Upper lobe of right lung (tissue), 1 donor: ENCODE measurements around the gene CALD1. TPM values are rescaled to one million over a fixed set of nuclear protein-coding genes. Genes with fewer than 3 reads are reported as not detected.

Experiments
- ATAC-seq: fragments of 200-7000 bp; cut with Tn5 transposase; one replicate; pipeline ENCODE4 v1.9.1; 2020; ENCODE audit warnings: mild to moderate bottlenecking, moderate library complexity
- DNase-seq: peaks from one replicate; pipeline ENCODE4 v3.0.0-alpha.2; 2020
- H3K27ac ChIP-seq: fragments of 200-600 bp; one replicate; pipeline ENCODE4 v1.8.0; 2022
- H3K27me3 ChIP-seq: fragments of 200-600 bp; one replicate; pipeline ENCODE4 v1.8.0; 2022; ENCODE audit warnings: mild to moderate bottlenecking
- H3K36me3 ChIP-seq: fragments of 200-600 bp; one replicate; pipeline ENCODE4 v1.8.0; 2022
- H3K4me1 ChIP-seq: fragments of 200-600 bp; one replicate; pipeline ENCODE4 v1.8.0; 2022
- H3K4me3 ChIP-seq: fragments of 200-600 bp; one replicate; pipeline ENCODE4 v1.8.0; 2022; ENCODE audit warnings: mild to moderate bottlenecking
- H3K9me3 ChIP-seq: fragments of 200-600 bp; one replicate; pipeline ENCODE4 v1.8.0; 2022
- intact Hi-C: fragments of 100-400 bp; cut with DNase I; formaldehyde crosslinking; loops from one replicate; pipeline ENCODE4 v1.11.0; 2022
- total RNA-seq: library from RNA; stranded (reverse); fragmentation: NEBNext Ultra II Directional; extraction: Animal tissue kit (Norgen Biotek cat#: 25700); gene quantifications from one replicate; pipeline ENCODE4 v1.2.1, GENCODE V29; 2021
- TF ChIP-seq, protein P1 (sequence below): fragments of 200-600 bp; IDR thresholded peaks from one replicate; pipeline ENCODE4 v1.8.0; 2022; ENCODE audit warnings: antibody characterized with exemption
- donor health status: DM: no; HTN: yes; CAD: no; lungs with severe emphysema.

The CALD1 gene
- total RNA-seq, 1 donor from 2014 or later, result 213 TPM

DNA sequence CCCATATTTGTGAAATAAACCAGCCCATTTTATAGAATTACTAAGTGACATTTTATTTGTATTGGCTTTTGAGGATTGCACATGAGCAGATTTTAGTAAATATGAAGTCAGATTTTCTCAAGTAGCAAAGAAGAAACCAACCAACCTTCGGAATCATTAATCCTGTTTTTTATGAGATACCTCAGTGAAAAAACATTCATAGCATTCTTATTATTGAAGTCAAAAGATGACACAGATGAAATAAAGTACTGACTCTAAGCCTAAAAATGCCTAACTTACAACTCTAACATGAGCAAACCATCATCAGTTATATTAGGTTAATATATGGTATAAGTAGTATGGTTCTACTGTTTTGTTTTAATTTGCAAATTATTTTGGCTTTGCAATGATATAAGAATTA, 147.0 kb downstream of the CALD1 start:
- DNase-seq, result no peak
- intact Hi-C loops, result no loop called here
- no peaks in the 10 kb centered on the region for H3K36me3 ChIP-seq
- H3K4me1 ChIP-seq, result no peaks in the 10 kb centered on the region
- no peak overlapping the region for H3K27ac ChIP-seq
- TF ChIP-seq, protein P1, sequence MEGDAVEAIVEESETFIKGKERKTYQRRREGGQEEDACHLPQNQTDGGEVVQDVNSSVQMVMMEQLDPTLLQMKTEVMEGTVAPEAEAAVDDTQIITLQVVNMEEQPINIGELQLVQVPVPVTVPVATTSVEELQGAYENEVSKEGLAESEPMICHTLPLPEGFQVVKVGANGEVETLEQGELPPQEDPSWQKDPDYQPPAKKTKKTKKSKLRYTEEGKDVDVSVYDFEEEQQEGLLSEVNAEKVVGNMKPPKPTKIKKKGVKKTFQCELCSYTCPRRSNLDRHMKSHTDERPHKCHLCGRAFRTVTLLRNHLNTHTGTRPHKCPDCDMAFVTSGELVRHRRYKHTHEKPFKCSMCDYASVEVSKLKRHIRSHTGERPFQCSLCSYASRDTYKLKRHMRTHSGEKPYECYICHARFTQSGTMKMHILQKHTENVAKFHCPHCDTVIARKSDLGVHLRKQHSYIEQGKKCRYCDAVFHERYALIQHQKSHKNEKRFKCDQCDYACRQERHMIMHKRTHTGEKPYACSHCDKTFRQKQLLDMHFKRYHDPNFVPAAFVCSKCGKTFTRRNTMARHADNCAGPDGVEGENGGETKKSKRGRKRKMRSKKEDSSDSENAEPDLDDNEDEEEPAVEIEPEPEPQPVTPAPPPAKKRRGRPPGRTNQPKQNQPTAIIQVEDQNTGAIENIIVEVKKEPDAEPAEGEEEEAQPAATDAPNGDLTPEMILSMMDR, result no peak
- H3K4me3 ChIP-seq, result no peak overlapping the region
- no peak for ATAC-seq
- H3K9me3 ChIP-seq, result no peaks in the 10 kb centered on the region
- H3K27me3 ChIP-seq, result no peaks in the 10 kb centered on the region

DNA sequence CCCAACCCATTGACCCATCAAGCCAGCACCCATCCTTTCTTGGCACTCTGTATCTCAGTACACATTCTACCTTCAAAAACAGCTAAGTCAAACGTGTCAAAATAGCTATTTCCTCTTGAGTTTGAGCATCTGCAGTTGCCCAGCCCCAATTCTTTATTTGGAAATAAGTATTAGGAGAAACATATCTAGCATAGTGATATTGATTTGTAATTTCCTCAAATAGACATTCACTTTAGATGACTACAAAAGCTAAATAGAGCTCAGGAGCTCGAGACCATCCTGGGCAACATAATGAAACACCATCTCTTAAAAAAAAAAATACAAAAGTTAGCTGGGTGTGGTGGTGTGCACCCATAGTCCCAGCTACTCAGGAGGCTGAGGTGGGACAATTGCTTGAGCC, 147.6 kb downstream of the CALD1 start:
- ATAC-seq, result no peak
- Histone ChIP-seq H3K4me1 (no peaks in the 10 kb centered on the region), H3K4me3 (no peak overlapping the region), H3K36me3 (no peaks in the 10 kb centered on the region), H3K27me3 (no peaks in the 10 kb centered on the region), H3K27ac (no peak overlapping the region), H3K9me3 (no peaks in the 10 kb centered on the region)
- TF ChIP-seq, protein P1, result no peak
- intact Hi-C loops, result no loop called here
- DNase-seq, result no peak

DNA sequence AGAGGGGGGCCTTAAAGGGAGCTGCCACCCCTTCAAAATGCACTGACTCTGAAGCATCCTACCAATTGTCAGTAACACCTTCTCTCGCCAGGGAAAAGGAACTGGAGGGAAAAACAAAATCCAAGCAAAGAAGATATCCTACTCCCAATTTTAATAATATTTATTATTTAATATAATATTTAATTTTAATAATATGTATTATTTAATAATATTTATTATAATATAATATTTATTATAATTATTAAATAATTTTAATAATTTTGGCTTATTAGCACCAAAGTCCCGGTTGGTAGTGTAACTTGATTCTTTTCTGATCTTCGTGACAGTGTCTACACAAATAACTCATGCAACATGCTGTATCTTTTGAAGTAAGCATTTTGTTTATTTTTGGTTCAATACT, 148.3 kb downstream of the CALD1 start:
- no peak for DNase-seq
- Histone ChIP-seq H3K36me3 (no peaks in the 10 kb centered on the region), H3K27me3 (no peaks in the 10 kb centered on the region), H3K4me1 (no peaks in the 10 kb centered on the region), H3K4me3 (no peak overlapping the region), H3K9me3 (no peaks in the 10 kb centered on the region), H3K27ac (no peak overlapping the region)
- no peak for ATAC-seq
- intact Hi-C loops, result no loop called here
- TF ChIP-seq, protein P1, result no peak

DNA sequence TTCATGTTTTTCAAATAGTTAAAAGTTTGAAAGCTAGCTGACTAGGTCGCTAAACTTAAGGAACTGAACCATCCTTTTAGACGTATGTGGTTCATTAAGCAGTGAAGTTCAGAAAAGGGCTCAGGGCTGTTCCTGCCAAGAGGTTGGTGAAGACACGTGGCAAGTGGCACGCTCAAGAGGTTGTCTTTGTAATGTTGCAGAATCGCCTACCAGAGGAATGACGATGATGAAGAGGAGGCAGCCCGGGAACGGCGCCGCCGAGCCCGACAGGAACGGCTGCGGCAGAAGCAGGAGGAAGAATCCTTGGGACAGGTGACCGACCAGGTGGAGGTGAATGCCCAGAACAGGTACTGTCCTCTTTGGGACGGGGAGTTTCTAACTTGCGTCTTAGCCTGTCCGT, 149.1 kb downstream of the CALD1 start:
- TF ChIP-seq, protein P1, result no peak
- Histone ChIP-seq H3K4me3 (no peak overlapping the region), H3K27me3 (no peaks in the 10 kb centered on the region), H3K4me1 (no peaks in the 10 kb centered on the region), H3K27ac (no peak overlapping the region), H3K36me3 (no peaks in the 10 kb centered on the region), H3K9me3 (no peaks in the 10 kb centered on the region)
- intact Hi-C loops, result no loop called here
- ATAC-seq (no peak), DNase-seq (no peak)

DNA sequence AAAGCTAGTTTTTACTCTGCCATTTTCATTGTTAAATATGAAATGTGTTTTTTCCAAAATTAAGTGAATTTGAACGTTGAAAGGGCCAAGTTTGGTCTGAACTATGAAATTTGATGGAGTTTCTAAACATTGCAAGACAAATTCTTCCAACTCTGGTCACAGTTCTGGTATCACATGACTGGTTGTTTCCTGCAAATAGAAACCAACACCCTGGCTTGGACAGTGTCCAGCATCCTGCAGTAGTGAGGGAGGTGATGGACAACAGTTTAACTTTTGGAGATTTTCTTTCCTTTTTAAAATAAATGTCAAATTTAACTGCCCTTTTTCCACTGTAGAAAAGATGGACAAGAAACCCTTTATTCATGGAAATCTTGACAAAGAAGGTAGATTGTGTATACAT, 152.1 kb downstream of the CALD1 start:
- H3K27me3 ChIP-seq, result no peaks in the 10 kb centered on the region
- H3K4me1 ChIP-seq, result no peaks in the 10 kb centered on the region
- ATAC-seq (no peak), DNase-seq (no peak)
- no peak overlapping the region for H3K27ac ChIP-seq
- TF ChIP-seq, protein P1, result no peak
- H3K4me3 ChIP-seq, result no peak overlapping the region
- no peaks in the 10 kb centered on the region for H3K9me3 ChIP-seq
- intact Hi-C loops, result no loop called here
- H3K36me3 ChIP-seq, result peaks cover 5% of the 10 kb centered on the region

DNA sequence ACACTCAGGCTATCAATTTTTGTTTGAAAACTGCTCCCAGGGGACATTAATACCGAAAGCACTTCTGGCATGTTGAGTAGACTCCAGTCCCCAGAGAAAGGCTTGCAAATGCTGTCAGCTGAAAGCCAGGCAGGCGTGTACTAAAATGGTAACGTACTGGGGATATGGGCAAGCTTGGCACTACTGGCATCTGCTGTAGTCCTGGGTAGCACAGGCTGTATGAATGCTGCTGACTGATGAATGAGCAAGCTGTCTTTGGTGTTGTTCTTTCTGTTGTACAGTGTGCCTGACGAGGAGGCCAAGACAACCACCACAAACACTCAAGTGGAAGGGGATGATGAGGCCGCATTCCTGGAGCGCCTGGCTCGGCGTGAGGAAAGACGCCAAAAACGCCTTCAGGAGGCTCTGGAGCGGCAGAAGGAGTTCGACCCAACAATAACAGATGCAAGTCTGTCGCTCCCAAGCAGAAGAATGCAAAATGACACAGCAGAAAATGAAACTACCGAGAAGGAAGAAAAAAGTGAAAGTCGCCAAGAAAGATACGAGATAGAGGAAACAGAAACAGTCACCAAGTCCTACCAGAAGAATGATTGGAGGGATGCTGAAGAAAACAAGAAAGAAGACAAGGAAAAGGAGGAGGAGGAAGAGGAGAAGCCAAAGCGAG, 153.4 kb downstream of the CALD1 start:
- no peak overlapping the region for H3K4me3 ChIP-seq
- H3K27me3 ChIP-seq, result no peaks in the 10 kb centered on the region
- H3K9me3 ChIP-seq, result no peaks in the 10 kb centered on the region
- no peaks in the 10 kb centered on the region for H3K4me1 ChIP-seq
- ATAC-seq (no peak), DNase-seq (no peak)
- intact Hi-C loops, result no loop called here
- peaks cover 5% of the 10 kb centered on the region for H3K36me3 ChIP-seq
- peak overlapping the region; percentile 14 for H3K27ac ChIP-seq
- TF ChIP-seq, protein P1, result no peak
